Adipocyte (in vitro differentiated cells): Measurements from ENCODE around the gene ZNF438.
A peak's percentile ranks its signal among the peaks of the same experiment; 100 is the strongest.

Experiments
- DNase-seq: peaks from one replicate; pipeline ENCODE4 v3.0.0-alpha.2; 2015; ENCODE audit warnings: low read depth
- H3K27me3 ChIP-seq: replicated peaks from 2 replicates; pipeline ENCODE4 v1.7.0; 2013; ENCODE audit warnings: mild to moderate bottlenecking, low read length, moderate library complexity; ENCODE audit not compliant: control insufficient read depth, insufficient read depth
- H3K36me3 ChIP-seq: 2 replicates; pipeline ENCODE4 v1.7.0; 2013; ENCODE audit warnings: low read length, mild to moderate bottlenecking, moderate library complexity; ENCODE audit not compliant: control insufficient read depth, insufficient read depth, severe bottlenecking
- H3K4me1 ChIP-seq: 2 replicates; pipeline ENCODE4 v1.7.0; 2013; ENCODE audit warnings: mild to moderate bottlenecking, low read length, moderate library complexity; ENCODE audit not compliant: control insufficient read depth, insufficient read depth
- H3K4me3 ChIP-seq: 2 replicates; pipeline ENCODE4 v1.7.0; 2013; ENCODE audit warnings: mild to moderate bottlenecking, low read length, moderate library complexity
- H3K9ac ChIP-seq: 2 replicates; pipeline ENCODE4 v1.7.0; 2013; ENCODE audit warnings: mild to moderate bottlenecking, low read length, moderate library complexity
- H3K9me3 ChIP-seq: 2 replicates; pipeline ENCODE4 v1.7.0; 2013; ENCODE audit warnings: mild to moderate bottlenecking, low read length, moderate library complexity; ENCODE audit not compliant: control insufficient read depth

ZNF438 gene

DNA sequence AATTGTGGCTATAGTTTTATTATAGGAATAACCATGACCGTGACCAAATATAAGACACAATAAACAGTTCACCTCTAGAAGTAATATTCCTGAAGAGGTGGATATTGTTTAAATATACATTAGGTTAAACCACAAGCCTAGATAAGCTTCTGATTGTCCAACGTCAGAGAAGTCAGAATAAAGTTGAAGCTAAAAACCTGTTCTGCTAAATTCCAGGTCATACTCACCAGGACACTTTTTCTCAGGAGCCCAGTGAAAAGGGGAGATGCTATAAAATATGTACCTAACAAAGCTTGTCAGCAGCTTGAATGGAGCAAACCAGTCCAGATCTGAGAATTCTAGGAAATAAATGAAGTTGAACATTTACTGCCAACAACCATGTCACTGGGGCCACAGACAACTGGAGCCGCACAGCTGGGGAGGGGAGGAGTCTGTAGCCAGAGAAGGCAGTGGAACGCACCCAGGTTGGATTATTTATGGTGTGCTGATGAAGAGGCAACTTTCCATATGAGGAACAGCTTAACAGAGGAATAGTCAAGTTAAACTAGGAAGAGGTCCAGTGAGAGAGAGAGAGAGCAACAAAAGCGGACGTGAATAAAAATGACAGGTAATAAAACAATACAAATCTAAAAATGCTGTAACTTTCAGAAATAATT is 191.1 kb downstream of the ZNF438 start:
- peaks cover 23% of the 10 kb centered on the region for H3K4me1 ChIP-seq
- no peak for DNase-seq
- peak overlapping the region; percentile 8 for H3K9ac ChIP-seq
- H3K9me3 ChIP-seq, result no peaks in the 10 kb centered on the region
- no peaks in the 10 kb centered on the region for H3K27me3 ChIP-seq
- no peak overlapping the region for H3K4me3 ChIP-seq
- peaks cover 6% of the 10 kb centered on the region for H3K36me3 ChIP-seq

DNA sequence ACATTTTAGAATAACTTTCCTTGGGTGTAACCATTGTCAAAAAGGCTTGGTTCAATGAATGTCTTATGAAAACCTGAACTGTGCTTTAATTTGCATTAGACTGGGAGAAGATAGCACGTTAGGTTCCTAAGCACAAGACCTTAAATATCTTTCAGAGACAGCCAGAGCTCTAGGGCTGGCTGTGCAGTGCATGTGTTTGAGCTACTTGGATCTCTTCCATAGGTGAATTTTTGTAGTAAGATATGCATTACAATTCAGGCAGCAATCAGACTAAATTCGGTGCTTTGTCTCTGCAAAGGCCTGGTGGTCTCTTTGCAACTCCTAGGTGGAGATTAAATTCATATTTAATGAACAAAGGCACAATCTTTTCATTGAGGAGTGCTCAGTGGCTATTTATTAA is 192.0 kb downstream of the ZNF438 start:
- H3K27me3 ChIP-seq, result no peaks in the 10 kb centered on the region
- no peaks in the 10 kb centered on the region for H3K9me3 ChIP-seq
- no peak overlapping the region for H3K9ac ChIP-seq
- H3K4me1 ChIP-seq, result peaks cover 30% of the 10 kb centered on the region
- DNase-seq, result no peak
- H3K4me3 ChIP-seq, result no peak overlapping the region
- peaks cover under 1% of the 10 kb centered on the region for H3K36me3 ChIP-seq

- H3K27me3 ChIP-seq, result no peaks in the 10 kb centered on the region
- no peaks in the 10 kb centered on the region for H3K36me3 ChIP-seq
- H3K4me1 ChIP-seq, result peaks cover 33% of the 10 kb centered on the region
- H3K9me3 ChIP-seq, result no peaks in the 10 kb centered on the region
- no peak overlapping the region for H3K4me3 ChIP-seq
- H3K9ac ChIP-seq, result no peak overlapping the region
- no peak for DNase-seq
Measured at GRCh38 chr10:30836406-30836805, 195.3 kb downstream of the ZNF438 start.

DNA sequence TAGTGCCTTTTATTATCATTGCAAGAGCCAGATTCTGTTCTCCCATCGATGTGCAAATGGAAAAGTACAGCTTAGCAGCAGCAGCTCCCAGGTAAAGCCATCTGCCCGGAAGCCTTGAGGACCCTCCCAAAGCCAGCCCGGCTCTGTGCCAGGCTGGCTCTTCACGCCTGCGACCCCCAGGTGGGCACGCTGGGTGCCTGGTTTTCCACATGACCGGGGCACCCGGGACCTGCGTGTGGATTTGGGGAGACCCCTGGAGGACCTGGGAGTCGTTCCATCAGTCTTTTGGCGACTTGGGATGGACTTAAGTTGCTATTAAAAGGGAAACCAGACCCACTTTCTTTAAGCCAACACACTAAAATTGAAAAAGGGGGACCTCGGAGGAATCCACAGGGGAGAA is 196.5 kb downstream of the ZNF438 start:
- Histone ChIP-seq H3K4me3 (no peak overlapping the region), H3K36me3 (no peaks in the 10 kb centered on the region), H3K9ac (no peak overlapping the region), H3K9me3 (no peaks in the 10 kb centered on the region), H3K4me1 (peaks cover 25% of the 10 kb centered on the region), H3K27me3 (no peaks in the 10 kb centered on the region)
- DNase-seq, result no peak

GRCh38 chr10:30834651-30835050 is 197.0 kb downstream of the ZNF438 start:
- Histone ChIP-seq H3K4me3 (no peak overlapping the region), H3K27me3 (no peaks in the 10 kb centered on the region), H3K36me3 (no peaks in the 10 kb centered on the region), H3K4me1 (peaks cover 27% of the 10 kb centered on the region), H3K9ac (no peak overlapping the region), H3K9me3 (no peaks in the 10 kb centered on the region)
- DNase-seq, result no peak

- Histone ChIP-seq H3K4me3 (no peak overlapping the region), H3K27me3 (no peaks in the 10 kb centered on the region), H3K9me3 (no peaks in the 10 kb centered on the region)
Measured at GRCh38 chr10:30834153-30834552, 197.5 kb downstream of the ZNF438 start.

DNA sequence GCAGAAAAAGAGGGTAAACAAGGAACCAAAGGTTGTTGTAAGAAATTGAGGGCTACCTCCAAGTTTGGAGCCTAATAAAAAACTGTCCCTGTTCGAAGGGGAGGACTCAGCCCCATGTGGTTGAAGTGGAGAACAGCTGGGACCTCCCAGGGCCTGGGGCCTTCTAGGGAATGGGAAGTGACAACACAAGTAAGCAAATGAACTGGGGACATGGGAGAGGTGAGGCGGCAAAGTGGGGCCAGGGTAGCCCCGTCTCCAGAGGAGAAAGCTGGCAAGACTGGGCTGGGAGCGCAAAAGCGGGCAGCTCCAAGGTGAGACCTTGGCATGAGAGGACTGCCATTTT is 198.1 kb downstream of the ZNF438 start:
- no peaks in the 10 kb centered on the region for H3K36me3 ChIP-seq
- no peak for DNase-seq
- H3K4me3 ChIP-seq, result no peak overlapping the region
- H3K9ac ChIP-seq, result no peak overlapping the region
- no peaks in the 10 kb centered on the region for H3K9me3 ChIP-seq
- H3K27me3 ChIP-seq, result no peaks in the 10 kb centered on the region
- H3K4me1 ChIP-seq, result peaks cover 32% of the 10 kb centered on the region

More at GRCh38 chr10:30834153-30834552, 197.5 kb downstream of the ZNF438 start:
- Histone ChIP-seq H3K4me1 (peaks cover 28% of the 10 kb centered on the region), H3K36me3 (no peaks in the 10 kb centered on the region), H3K9ac (no peak overlapping the region)
- DNase-seq, result no peak

GRCh38 chr10:30832749-30833627 is 198.7 kb downstream of the ZNF438 start:
- no peaks in the 10 kb centered on the region for H3K27me3 ChIP-seq
- H3K36me3 ChIP-seq, result no peaks in the 10 kb centered on the region
- H3K4me3 ChIP-seq, result no peak overlapping the region
- no peak overlapping the region for H3K9ac ChIP-seq
- H3K9me3 ChIP-seq, result no peaks in the 10 kb centered on the region
- DNase-seq, result no peak
- peaks cover 38% of the 10 kb centered on the region for H3K4me1 ChIP-seq

- Histone ChIP-seq H3K36me3 (no peaks in the 10 kb centered on the region), H3K4me3 (no peak overlapping the region), H3K4me1 (peaks cover 46% of the 10 kb centered on the region), H3K27me3 (no peaks in the 10 kb centered on the region), H3K9ac (no peak overlapping the region), H3K9me3 (no peaks in the 10 kb centered on the region)
- no peak for DNase-seq
Measured at GRCh38 chr10:30832001-30832748, 199.5 kb downstream of the ZNF438 start.

DNA sequence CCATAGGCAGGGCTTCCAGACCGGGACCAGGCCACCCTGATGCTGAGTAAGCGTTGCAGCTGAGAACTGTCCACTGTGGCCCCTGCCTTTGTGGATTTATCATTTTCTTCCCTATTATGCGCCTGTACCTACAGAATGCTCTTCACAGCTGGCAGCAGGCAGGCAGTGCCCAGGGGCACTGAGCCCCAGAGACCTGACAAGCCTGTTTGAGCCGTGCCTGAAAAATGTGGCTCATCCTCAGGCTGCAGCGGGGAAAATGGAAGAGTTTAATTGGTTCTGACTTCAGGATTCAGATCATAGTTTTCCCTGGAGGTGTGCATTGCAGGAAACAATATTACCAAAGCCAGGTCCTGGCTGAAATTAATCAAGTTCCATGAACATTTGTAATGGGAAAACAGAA is 200.2 kb downstream of the ZNF438 start:
- no peaks in the 10 kb centered on the region for H3K27me3 ChIP-seq
- no peak overlapping the region for H3K4me3 ChIP-seq
- no peaks in the 10 kb centered on the region for H3K9me3 ChIP-seq
- H3K4me1 ChIP-seq, result peaks cover 45% of the 10 kb centered on the region
- H3K36me3 ChIP-seq, result no peaks in the 10 kb centered on the region
- DNase-seq, result no peak
- H3K9ac ChIP-seq, result no peak overlapping the region
